Esophagus muscularis mucosa (tissue), 4 donors: ENCODE results near the gene CFLAR.

Experiments used
- CTCF ChIP-seq, 3 experiments: fragments of 200-600 bp in 2 of 3; fragments of 450-650 bp in 1 of 3; sonication (generic) in 2 of 3; IDR thresholded peaks; one replicate each; pipeline ENCODE4 v1.5.1; 2017 to 2019; ENCODE audit warnings: antibody characterized with exemption in 3 of 3, mild to moderate bottlenecking in 2 of 3, moderate library complexity in 1 of 3
- EP300 ChIP-seq: sonication (generic); formaldehyde crosslinking; IDR thresholded peaks from one replicate; pipeline ENCODE4 v1.6.1; 2017; ENCODE audit warnings: antibody characterized with exemption
- POLR2A ChIP-seq: fragments of 450-650 bp; IDR thresholded peaks from one replicate; pipeline ENCODE4 v1.6.1; 2017; ENCODE audit warnings: antibody characterized with exemption, moderate library complexity, mild to moderate bottlenecking, low read depth
- POLR2AphosphoS5 ChIP-seq, 2 donors: sonication (generic); formaldehyde crosslinking; IDR thresholded peaks; one replicate each; pipeline ENCODE4 v1.6.1; 2017; ENCODE audit warnings: antibody characterized with exemption in 2 of 2

GRCh38 chr2:201139836-201140604 is 24.1 kb downstream of the CFLAR start:
- TF ChIP-seq POLR2A, result no peak
- no peak for TF ChIP-seq CTCF (IDR thresholded peaks at IDR 0.05)
- no peak for TF ChIP-seq POLR2AphosphoS5 (IDR thresholded peaks at IDR 0.05)
- TF ChIP-seq EP300, result no peak
